GM19328 (cell line): ENCODE measurements around the gene FAM204A.

Experiments used
- ATAC-seq: cut with Tn5 transposase; IDR thresholded peaks from one replicate; pipeline ENCODE4 v1.9.1; 2021; ENCODE audit warnings: mild to moderate bottlenecking, moderate library complexity; ENCODE audit not compliant: unreplicated experiment

Gene FAM204A

GRCh38 chr10:118251791-118252190 lies 90.3 kb downstream of the FAM204A start:
- no peak for ATAC-seq

GRCh38 chr10:118249714-118250113 lies 92.4 kb downstream of the FAM204A start:
- no peak for ATAC-seq
